GM23338 (cell line): ENCODE measurements around the gene SERP2.

Source experiments
- CREB1 ChIP-seq: fragments of 250-450 bp; sonication (Bioruptor Pico); IDR thresholded peaks from 2 replicates; pipeline ENCODE4 v1.5.0; 2020; ENCODE audit warnings: low read depth, mild to moderate bottlenecking, moderate library complexity
- EZH2 ChIP-seq: fragments of 200-600 bp; sonication (generic); IDR thresholded peaks from one replicate; pipeline ENCODE4 v1.8.0; 2017; ENCODE audit warnings: antibody characterized with exemption, mild to moderate bottlenecking, low read depth; ENCODE audit not compliant: unreplicated experiment
- EZH2phosphoT487 ChIP-seq: fragments of 200-600 bp; sonication (generic); IDR thresholded peaks from one replicate; pipeline ENCODE4 v1.8.1; 2018; ENCODE audit warnings: antibody characterized with exemption; ENCODE audit not compliant: unreplicated experiment
- JUNB ChIP-seq: IDR thresholded peaks from one replicate; pipeline ENCODE4 v1.6.1; 2016; ENCODE audit warnings: antibody characterized with exemption; ENCODE audit not compliant: unreplicated experiment
- NANOG ChIP-seq: IDR thresholded peaks from 2 replicates; pipeline ENCODE4 v1.6.1; 2016; ENCODE audit warnings: antibody characterized with exemption, borderline replicate concordance
- POLR2AphosphoS5 ChIP-seq: IDR thresholded peaks from 2 replicates; pipeline ENCODE4 v1.6.1; 2016; ENCODE audit warnings: antibody characterized with exemption, low read depth
- ZNF114 ChIP-seq: fragments of 250-450 bp; sonication (Bioruptor Pico); IDR thresholded peaks from 2 replicates; pipeline ENCODE4 v1.5.0; 2020; ENCODE audit warnings: mild to moderate bottlenecking, moderate library complexity
- ZNF331 ChIP-seq: fragments of 250-450 bp; sonication (Bioruptor Pico); IDR thresholded peaks from 2 replicates; pipeline ENCODE4 v1.5.0; 2020; ENCODE audit warnings: low read depth, mild to moderate bottlenecking, moderate library complexity
- TF ChIP-seq, protein P1 (sequence below), 2 experiments: fragments of 200-600 bp in 1 of 2; sonication (generic) in 1 of 2; conservative IDR thresholded peaks; 2 replicates each; pipeline versions ENCODE4 v1.5.1 to v1.6.1; 2016 to 2017; ENCODE audit warnings: antibody characterized with exemption in 2 of 2, low read depth in 2 of 2, mild to moderate bottlenecking in 2 of 2, moderate library complexity in 1 of 2
- TF ChIP-seq, protein P2 (sequence below): IDR thresholded peaks from one replicate; pipeline ENCODE4 v1.6.1; 2018; ENCODE audit warnings: antibody characterized with exemption; ENCODE audit not compliant: unreplicated experiment
- TF ChIP-seq, protein P3 (sequence below): IDR thresholded peaks from 2 replicates; pipeline ENCODE4 v1.6.1; 2016; ENCODE audit warnings: antibody characterized with exemption

DNA sequence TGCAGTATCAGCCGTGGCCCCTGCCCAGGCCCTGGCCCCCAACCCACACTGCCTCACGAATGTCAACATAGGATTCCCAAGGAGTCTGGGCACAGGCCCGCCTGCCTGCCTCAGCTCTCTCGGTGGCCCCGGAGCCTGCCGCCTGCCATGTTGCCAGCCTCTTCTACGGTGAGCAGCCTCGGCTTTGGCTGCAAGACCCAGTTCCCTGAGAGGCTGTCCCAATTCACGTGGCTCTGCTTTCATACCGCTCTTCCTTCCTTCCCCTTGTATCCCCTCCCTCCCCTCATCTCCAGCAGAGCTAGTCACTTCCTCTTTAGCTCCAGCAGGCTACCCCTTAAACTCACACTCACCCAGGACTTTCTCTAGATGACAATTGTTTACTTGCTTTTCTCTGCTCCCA, 42.7 kb downstream of the SERP2 start:
- TF ChIP-seq POLR2AphosphoS5 (no peak), CREB1 (CRISPR knock-in tag) (no peak), JUNB (no peak), NANOG (no peak), EZH2phosphoT487 (no peak), EZH2 (no peak), ZNF331 (no peak), ZNF114 (CRISPR knock-in tag) (no peak)
- TF ChIP-seq, protein P1, sequence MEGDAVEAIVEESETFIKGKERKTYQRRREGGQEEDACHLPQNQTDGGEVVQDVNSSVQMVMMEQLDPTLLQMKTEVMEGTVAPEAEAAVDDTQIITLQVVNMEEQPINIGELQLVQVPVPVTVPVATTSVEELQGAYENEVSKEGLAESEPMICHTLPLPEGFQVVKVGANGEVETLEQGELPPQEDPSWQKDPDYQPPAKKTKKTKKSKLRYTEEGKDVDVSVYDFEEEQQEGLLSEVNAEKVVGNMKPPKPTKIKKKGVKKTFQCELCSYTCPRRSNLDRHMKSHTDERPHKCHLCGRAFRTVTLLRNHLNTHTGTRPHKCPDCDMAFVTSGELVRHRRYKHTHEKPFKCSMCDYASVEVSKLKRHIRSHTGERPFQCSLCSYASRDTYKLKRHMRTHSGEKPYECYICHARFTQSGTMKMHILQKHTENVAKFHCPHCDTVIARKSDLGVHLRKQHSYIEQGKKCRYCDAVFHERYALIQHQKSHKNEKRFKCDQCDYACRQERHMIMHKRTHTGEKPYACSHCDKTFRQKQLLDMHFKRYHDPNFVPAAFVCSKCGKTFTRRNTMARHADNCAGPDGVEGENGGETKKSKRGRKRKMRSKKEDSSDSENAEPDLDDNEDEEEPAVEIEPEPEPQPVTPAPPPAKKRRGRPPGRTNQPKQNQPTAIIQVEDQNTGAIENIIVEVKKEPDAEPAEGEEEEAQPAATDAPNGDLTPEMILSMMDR (conservative IDR thresholded peaks at IDR 0.05; ENCODE audit: low read depth in 2 of 2), result no peak
- TF ChIP-seq, protein P2, sequence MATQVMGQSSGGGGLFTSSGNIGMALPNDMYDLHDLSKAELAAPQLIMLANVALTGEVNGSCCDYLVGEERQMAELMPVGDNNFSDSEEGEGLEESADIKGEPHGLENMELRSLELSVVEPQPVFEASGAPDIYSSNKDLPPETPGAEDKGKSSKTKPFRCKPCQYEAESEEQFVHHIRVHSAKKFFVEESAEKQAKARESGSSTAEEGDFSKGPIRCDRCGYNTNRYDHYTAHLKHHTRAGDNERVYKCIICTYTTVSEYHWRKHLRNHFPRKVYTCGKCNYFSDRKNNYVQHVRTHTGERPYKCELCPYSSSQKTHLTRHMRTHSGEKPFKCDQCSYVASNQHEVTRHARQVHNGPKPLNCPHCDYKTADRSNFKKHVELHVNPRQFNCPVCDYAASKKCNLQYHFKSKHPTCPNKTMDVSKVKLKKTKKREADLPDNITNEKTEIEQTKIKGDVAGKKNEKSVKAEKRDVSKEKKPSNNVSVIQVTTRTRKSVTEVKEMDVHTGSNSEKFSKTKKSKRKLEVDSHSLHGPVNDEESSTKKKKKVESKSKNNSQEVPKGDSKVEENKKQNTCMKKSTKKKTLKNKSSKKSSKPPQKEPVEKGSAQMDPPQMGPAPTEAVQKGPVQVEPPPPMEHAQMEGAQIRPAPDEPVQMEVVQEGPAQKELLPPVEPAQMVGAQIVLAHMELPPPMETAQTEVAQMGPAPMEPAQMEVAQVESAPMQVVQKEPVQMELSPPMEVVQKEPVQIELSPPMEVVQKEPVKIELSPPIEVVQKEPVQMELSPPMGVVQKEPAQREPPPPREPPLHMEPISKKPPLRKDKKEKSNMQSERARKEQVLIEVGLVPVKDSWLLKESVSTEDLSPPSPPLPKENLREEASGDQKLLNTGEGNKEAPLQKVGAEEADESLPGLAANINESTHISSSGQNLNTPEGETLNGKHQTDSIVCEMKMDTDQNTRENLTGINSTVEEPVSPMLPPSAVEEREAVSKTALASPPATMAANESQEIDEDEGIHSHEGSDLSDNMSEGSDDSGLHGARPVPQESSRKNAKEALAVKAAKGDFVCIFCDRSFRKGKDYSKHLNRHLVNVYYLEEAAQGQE, result no peak
- TF ChIP-seq, protein P3, sequence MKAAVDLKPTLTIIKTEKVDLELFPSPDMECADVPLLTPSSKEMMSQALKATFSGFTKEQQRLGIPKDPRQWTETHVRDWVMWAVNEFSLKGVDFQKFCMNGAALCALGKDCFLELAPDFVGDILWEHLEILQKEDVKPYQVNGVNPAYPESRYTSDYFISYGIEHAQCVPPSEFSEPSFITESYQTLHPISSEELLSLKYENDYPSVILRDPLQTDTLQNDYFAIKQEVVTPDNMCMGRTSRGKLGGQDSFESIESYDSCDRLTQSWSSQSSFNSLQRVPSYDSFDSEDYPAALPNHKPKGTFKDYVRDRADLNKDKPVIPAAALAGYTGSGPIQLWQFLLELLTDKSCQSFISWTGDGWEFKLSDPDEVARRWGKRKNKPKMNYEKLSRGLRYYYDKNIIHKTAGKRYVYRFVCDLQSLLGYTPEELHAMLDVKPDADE, result no peak
